ENCODE results near the gene TBCCD1.

DNA sequence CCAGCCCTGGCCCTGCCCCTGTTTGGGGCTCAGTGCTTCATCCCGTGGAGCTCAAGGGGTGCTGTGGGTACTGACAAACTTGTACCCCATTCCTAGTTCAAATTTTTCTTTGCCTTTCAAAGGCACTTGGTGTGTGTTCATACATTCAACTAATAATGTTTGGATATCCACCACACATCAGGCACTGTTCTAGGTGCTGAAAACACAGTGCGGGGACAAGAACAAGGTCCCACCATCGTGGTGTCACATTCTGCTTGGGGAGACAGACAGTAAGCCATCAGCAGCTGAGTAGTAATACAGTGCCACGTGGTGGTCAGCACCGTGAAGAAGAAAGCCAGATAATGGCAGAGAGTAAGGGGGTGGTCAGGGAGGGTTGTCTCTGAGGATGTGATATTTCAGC is 55.4 kb downstream of the TBCCD1 start:
- TF ChIP-seq ELF4 (IDR thresholded peaks at IDR 0.05) (no peak), SP1 (IDR thresholded peaks at IDR 0.05) (no peak), LEF1 (IDR thresholded peaks at IDR 0.05; ENCODE audit: borderline replicate concordance) (no peak)

Data from HEK293T (cell line).